SH-SY5Y (cell line): ENCODE data around the gene TTLL6.

Source experiments
- GATA2 ChIP-seq: IDR thresholded peaks from 2 replicates; pipeline ENCODE4 v1.6.1; 2011; ENCODE audit warnings: mild to moderate bottlenecking, low read depth, low read length
- GATA3 ChIP-seq: IDR thresholded peaks from 2 replicates; pipeline ENCODE4 v1.6.1; 2011; ENCODE audit warnings: low read depth, mild to moderate bottlenecking, low read length, moderate library complexity

The TTLL6 gene

DNA sequence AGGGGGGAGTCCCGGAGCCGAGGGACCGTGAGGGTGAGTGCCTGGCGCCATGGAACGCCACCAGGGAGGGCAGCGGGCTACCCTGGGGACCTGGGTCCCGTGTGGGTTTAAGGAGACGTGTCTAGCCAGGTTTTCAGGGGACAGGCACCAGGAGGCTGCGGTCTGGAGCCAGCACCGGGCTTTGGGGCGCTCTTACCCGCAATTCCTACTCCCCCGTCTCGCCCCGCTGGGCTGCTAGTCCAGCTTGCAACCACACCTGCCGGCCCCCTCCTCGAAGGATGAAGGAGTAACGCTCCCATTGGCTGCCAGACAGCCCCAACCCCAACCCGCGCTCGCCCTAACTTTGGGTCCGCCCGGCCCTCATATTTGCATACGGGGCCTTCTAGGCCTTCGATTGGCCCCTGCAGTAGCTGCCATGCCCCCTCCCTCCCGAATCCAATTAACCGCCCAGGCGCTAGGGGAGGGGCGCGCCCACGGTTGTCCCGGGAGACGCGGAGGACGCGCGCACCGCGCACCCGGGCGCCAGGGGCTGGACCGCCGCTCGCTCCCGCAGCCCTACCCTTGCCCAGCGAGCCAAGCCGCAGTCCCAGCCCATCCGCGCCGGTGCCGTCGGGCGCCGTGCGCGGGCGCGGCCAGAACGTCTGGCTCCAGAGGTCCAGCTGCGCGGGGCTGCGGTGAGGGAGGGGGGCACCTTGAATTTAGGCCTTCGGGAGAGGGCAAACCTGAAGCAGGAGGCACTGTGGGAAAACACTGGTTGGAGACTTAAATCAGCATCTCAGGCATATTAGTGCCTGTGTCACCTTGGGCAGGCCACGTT, at the start of gene TTLL6:
TSS of gene TTLL6 (minus strand) at position 456 of the 817 bp plus-strand sequence. CDS start at position 299, 157 bp downstream.
- TF ChIP-seq GATA2 (no peak), GATA3 (no peak)

DNA sequence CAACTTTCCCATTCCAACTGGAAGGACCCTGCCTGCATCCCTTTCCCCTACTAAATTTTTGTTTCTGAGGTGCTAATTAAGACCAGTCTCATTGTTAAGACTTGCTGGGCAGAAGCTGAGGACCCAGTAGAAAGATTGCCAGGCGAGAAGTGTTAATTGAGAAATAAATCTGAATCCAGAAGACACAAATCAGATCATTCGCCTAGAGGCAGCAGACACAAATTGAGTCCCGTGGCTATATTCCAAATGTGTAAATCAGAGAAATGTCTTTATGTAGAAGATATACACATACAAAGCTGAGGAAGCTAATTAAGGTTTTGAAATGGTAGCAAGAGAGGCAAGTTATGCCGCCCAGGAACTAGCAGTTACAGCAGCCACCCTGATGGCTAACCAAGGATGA, 43.4 kb upstream of the TTLL6 start:
- TF ChIP-seq GATA2: no peak
- TF ChIP-seq GATA3: no peak

DNA sequence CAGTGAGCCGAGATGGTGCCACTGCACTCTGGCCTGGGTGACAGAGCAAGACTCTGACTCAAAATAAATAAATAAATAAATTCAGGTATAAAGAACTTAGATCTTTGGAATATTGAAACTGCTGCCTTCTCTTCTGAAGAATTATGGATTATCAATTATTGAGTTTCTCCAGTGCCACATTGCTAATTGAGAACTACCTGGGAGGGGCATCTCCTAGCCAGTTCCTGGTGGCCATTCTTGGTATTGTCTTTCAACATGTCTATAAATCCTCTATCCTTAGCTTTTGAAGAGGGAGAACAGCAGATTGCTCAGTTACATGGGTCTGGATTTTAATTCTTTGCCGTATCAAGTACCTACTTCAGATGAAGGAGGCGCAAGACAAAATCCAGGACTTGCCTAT, 43.0 kb upstream of the TTLL6 start:
- no peak for TF ChIP-seq GATA3
- no peak for TF ChIP-seq GATA2

- TF ChIP-seq GATA2 (no peak), GATA3 (no peak)
Observed at GRCh38 chr17:48856122-48856821, 39.2 kb upstream of the TTLL6 start.

GRCh38 chr17:48854774-48855476, 37.9 kb upstream of the TTLL6 start:
- TF ChIP-seq GATA3 (no peak), GATA2 (no peak)

DNA sequence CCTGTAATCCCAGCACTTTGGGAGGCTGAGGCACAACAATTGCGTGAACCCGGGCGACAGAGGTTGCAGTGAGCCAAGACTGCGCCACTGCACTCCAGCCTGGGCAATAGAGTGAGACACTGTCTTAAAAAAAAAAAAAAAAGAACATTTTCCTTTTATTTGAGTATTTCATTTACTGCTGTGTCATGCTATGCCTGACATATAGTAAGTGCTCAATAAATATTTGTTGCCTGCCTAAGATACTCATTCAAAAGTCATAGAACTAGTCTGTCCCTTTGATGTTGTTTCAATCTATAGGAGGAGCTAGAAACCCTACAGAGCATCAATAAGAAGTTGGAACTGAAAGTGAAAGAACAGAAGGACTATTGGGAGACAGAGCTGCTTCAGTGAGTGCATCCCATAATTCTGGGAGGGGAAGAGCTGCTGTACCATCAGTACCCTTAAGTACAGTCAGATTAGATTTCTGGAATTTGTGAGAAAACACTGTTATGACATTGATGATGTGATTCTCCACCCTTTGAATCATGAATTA, 33.8 kb upstream of the TTLL6 start:
- no peak for TF ChIP-seq GATA3
- TF ChIP-seq GATA2: no peak

- no peak for TF ChIP-seq GATA3
- no peak for TF ChIP-seq GATA2
Observed at GRCh38 chr17:48843187-48843900, 26.3 kb upstream of the TTLL6 start.

- TF ChIP-seq GATA2 (no peak), GATA3 (no peak)
Observed at GRCh38 chr17:48842746-48843145, 25.7 kb upstream of the TTLL6 start.

DNA sequence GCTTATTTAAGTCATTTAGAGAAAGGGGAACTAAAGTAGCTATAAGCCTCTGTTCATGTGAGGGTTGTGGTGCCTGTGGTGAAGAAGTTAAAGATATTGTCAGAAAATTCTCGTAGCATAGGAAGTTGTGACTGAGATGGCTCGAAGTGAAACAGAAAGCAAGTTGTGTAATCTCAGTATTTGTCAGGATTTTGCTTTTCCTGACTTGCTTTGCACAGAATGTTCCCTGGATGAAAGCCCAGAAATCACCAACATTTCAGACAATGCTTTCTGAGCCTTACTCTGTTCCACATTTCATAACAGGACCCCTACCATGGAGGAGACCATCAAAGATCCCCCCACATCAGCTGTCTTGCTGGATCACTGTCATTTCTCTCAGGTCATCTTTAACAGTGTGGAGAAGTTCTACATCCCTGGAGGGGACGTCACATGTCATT, 24.4 kb upstream of the TTLL6 start:
- no peak for TF ChIP-seq GATA2
- no peak for TF ChIP-seq GATA3

GRCh38 chr17:48840441-48840840, 23.4 kb upstream of the TTLL6 start:
- TF ChIP-seq GATA3: no peak
- no peak for TF ChIP-seq GATA2

DNA sequence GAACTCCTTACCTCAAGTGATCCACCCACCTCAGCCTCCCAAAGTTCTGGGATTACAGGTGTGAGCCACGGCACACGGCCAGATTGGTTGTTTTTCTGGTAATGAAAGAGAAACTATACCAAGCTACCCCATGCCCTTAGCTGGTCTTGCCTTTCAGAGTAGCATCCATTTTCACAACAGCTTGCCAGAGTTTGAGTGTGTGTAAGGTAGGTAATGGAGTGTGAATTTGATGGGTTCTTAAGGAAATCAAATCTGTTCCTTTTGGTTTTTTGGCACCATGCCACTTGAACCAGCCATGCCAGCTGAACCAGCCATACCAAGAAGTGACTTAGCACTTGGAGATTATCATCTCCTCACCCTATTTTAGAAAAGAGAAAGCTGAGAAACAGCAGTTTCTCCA, 18.9 kb upstream of the TTLL6 start:
- TF ChIP-seq GATA2 (no peak), GATA3 (no peak)

DNA sequence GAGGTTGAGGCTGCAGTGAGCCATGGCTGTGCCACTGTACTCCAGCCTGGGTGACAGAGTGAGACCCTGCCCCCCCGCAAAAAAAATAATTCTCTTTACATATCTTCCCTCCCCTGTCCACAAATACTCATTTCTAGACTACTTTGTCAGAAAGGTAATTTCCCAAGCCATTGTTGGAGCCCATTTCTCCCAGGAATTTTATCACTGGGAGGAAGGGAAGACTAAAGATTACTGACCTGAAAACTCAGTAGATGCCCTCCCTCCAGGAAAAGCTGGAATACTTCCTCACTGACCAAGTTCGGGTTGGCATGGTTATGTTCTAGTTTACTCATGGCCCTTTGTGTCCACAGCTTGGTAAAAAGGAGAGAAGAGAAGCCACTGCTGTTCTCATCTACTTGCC, 17.9 kb upstream of the TTLL6 start:
- TF ChIP-seq GATA3: no peak
- TF ChIP-seq GATA2: no peak

DNA sequence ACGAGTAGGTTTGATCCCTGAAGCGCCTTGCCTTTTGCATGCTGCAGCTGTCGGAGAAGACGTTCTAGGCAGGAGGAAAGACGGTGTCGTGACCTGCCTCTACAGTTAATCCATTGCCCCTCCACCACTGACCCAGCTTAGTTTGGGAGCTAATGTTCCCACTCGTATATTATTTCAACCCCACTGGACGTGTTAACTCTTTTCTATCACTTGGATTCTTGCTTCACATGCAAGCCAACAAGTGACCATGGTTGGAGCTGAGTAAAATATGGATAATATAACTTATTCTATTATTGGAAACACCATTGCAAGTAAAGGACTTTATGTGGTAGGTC, 14.5 kb upstream of the TTLL6 start:
- no peak for TF ChIP-seq GATA3
- no peak for TF ChIP-seq GATA2
